Daoy (cell line): Measurements from ENCODE around the gene PPP1R13B. TPM values are rescaled to one million over a fixed set of nuclear protein-coding genes. Genes with fewer than 3 reads are reported as not detected.
A peak's percentile ranks its signal among the peaks of the same experiment; 100 is the strongest.

ENCODE experiments used
- DNase-seq: peaks from one replicate; pipeline ENCODE4 v3.0.0-alpha.2; 2015; ENCODE audit warnings: low read depth
- total RNA-seq: library from RNA; depleted of rRNA; stranded (reverse); fragments of >200 nt; shearing (Covaris generic); gene quantifications from 2 replicates; pipeline ENCODE4 v1.2.3, GENCODE V29; 2014

PPP1R13B gene
- total RNA-seq, 1 experiment from 2014 or later, result 7.1 TPM

DNA sequence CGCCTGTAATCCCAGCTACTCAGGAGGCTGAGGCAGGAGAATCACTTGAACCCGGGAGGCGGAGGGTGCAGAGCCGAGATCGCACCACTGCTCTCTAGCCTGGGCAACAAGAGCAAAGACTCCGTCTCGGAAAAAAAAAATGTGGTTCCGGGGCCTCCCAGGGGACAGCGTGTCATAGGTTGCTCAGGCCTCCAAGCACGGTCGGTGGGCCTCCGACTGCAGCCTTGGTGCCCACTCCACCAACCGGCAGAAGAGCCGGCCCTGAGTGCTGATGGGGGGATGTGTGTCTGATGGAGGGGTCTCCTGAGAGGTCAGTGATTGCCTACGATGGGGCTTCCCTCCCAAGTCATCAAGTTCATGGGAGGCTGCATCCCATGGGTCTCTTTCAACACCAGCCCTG is 115.9 kb downstream of the PPP1R13B start:
- DNase-seq, result no peak

DNA sequence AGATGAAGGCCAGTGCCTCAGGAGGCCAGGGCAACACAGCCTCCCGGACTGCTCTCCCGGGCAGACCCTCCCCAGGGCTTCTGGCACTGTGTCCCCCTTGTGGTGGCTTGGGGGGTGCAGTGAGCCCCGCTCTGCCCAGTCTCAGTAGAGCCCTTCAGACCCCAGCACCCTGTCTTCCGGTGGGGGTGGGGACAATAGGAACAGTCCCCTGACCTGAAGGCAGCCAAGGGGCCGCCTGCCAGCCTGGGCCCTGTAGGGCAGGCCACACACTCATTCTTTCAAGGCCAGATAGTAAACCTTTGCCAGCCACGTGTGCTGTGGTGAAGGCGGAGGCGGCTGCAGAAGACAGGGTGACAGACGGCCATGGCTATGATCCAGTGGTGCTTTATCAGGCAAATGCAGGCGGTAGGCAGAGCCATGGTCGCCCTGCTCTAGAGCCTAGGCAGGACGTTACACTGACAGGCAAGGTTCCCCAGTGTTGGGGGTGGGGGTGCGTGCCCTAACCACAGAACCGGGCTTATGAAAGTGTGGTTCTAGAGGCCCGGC is 116.8 kb downstream of the PPP1R13B start:
- DNase-seq, result no peak

DNA sequence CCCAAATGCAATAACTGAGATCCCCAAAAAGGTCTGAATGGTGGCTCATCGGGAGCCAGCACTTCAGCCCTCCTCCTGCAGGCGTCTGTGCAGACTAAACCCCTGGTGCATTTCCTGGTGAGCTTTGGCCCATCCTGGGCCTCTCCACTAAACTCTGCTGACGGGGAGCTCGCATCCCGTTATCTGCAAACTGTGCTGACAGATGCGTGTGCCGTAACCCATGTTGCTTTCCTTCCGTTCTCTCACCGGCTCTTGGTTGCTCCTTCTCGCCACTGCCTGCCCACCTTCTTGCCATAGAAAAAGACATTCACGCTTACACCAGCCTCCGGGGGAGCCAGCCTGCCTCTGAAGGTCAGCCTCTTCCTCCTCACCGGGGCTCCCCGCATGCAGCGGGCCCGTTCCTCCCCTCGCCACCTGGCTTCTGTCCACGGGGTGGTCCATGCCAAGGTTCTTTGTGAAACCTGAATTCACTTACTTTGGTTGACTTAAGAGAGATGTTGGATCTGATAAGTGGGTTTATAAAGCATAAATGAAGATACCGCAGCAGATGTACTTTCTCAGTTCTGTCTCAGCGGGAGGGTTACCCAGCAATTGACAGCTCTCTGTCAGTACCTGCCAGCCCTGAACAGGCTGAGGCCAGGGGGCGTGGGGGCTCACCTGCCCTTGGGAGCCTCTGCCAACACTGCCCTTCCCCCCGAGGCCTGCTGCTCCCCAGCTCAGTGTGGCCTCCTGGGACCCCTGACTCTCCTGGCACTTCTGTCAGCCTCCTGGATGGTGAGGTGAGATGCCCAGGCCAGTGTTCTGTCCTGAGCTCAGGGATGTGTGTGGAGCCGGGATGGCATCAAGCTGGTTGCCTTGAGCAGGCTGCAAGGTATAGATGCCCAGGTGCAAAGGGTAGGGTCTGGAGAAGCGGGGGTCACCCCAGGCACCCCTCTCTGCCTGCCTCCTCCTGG is 117.6 kb downstream of the PPP1R13B start:
- DNase-seq, result no peak

DNA sequence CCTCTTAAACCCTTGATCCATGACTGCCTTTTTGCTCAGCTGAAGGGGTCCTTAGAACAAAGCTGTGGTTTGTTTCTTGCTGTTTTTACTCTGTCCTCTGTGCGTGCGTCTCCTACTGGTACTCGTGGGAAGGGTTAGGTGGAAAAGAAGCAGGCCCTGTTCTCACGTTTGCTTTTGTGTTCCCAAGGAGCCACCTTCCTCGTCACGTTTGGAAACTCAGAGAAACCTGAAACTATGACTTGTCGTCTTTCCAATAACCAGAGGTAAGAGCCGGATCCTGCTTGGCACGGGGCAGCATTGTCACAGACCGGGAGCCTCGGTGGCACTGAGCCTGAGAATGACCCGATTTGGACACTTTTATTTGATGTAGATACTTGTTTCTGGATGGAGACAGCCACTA is 118.7 kb downstream of the PPP1R13B start:
- DNase-seq, result no peak

DNA sequence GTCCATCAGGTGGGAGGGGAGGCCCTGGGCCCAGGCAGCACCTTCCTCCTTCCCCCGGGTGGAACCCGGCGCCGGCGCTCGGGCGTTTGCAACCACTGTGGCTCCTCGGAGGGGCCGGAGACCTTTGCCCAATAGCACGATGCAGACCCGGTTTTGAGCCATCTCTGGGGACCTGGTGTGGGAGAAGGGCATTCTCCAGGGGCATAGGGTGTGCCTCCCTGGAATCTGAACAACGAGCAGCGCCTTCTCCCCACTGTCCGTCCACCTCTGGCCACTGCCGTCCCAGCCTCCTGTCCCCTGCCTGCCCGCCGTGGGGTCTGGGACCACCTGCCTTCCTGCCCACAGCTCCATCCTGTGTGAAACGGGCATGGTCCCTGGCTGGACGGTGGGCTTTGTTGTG is 119.2 kb downstream of the PPP1R13B start:
- no peak for DNase-seq

DNA sequence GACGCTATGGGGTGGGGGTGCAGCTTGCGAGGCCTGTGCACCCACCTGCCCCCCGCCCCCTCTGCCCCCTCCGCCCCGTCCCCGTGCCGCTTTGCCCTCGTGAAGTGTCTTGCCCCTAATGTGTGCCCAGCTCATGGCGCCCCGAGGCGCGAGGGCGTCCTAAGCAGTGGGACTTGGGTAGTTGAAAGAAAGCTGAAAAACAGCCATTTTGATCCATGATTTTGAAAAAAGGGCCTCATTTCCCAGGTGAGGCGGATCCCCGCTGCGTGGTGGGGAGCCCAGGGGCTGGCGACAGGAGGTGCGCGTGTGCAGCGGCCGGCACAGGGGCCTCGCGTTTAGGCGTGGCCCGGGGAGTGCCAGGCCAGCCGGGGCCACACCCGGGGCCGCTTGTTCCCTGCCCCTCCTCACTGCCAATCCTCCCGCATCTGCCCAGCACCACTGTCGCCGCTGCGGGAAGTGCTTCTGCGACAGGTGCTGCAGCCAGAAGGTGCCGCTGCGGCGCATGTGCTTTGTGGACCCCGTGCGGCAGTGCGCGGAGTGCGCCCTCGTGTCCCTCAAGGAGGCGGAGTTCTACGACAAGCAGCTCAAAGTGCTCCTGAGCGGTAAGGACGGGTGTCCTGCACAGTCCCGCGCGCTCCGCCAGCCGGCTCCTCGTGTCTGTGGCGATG is 119.9 kb downstream of the PPP1R13B start:
- no peak for DNase-seq

DNA sequence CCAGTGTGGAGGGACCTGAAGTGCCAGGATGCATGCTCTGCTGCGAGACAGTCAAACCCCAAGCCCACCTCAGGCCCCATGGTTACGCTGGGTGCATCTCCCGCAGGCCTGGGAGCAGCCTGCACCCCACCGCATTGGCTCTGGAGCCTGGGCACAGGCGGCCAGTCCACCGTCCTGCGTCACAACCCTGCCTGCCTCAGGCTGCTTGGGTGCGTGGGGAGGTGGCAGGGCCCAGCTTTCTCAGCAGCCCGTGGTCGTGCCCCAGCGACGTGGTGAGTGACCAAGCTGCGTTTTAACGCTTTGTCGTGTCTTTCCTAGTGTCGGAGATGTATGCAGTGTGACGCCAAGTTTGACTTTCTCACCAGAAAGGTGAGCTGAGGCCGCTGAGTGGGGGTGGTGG is 120.9 kb downstream of the PPP1R13B start:
- no peak for DNase-seq

DNA sequence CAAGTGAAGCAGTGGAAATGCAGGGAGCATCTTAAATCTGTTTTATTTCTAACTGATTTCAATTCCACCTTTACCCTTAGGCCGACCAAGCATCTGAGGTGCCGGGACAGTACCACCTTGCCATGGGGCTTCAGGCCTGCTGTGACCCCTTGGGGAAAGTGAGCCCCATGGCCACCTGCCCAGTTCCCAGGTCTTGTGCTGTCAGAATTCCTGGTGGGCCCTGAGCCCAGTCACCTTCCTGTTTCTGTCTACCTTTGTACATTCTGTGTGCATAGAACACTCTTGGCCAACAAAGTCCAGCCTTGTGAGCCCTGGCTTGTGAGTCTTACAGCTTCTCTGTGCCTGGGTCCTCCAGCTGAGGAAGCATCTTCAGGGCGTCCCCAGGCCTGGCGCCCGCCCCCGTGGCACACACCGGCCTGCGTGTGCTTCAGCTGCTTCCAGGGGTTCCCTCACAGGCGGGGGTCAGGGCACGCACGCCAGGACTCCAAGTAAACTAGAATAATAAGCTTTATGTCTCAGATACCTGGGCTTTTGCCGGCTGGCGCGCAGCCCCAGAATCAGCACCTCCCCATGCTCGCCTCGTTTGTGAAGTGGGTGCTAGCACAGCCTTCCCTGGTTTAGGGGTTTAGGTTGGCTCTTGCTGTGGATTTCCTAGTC is 121.5 kb downstream of the PPP1R13B start:
- no peak for DNase-seq

DNA sequence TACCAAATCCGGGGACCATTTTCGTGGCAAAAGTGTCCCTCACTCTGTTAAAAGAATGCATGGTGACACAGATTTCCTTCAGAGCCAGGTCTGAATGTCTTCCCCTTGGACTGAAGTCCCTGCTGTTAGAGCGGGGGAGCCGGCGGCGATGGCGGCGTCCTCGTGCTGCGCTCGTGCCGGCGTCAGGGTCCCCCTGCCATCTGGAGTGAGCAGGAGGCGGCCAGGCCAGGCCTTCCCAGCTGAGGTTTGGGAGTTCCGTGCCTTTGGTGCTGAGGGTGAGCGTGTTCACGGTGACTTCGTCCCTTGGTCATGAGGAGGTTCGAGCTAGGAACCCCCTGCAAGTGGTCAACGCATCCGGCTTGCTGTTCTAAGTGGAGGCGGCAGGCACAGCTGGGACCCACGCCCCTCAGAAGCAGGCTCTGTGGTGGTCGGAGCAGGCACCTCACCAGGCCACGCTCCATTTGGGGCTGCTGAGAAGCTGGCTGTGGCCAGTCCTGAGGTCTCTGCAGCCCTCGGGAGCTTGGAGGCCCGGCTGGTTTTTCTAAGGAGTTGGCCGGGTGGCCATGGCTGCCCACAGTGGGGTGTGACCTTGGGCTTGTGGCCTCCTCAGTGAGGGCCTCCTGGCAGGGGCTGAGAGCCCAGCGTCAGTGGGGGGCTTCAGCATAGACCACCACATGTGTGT is 122.2 kb downstream of the PPP1R13B start:
- DNase-seq, result no peak

DNA sequence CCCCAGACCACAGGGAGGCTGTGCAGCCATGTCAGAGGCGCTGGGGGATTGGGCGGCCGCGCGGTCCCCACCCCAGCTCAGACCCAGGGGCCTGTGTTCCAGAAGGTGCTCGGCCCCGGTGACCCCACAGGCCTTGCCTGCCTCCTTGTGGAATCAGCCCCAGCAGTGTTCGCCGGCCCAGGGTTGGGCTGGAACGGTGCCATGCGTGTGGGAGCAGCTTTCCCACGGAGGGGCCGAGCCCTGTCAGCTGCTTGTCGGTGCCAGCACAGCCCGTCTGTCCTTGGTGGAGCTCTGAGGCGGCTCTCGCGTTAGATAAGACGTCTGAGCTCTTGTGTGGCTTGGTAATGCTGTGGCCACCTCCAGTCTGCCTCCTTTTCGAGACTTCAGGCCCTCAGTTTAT is 123.3 kb downstream of the PPP1R13B start:
- peak; percentile 66 for DNase-seq

DNA sequence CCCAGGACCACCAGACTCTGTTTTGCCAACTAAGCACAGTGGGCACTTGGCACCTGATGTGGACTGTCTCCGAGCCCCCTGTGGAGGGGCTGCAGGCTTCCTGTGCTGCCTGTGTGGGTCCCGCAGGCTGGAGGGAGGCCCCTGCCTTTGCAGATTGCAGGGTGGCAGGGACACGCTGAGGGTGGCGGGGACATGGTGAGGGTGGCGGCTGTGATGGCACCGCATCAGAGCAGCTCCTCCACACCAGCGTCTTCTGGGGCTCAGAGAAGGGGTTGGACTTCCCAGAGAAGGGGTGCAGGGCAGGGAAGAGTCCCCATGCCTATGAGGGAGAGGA is 123.7 kb downstream of the PPP1R13B start:
- DNase-seq, result no peak

DNA sequence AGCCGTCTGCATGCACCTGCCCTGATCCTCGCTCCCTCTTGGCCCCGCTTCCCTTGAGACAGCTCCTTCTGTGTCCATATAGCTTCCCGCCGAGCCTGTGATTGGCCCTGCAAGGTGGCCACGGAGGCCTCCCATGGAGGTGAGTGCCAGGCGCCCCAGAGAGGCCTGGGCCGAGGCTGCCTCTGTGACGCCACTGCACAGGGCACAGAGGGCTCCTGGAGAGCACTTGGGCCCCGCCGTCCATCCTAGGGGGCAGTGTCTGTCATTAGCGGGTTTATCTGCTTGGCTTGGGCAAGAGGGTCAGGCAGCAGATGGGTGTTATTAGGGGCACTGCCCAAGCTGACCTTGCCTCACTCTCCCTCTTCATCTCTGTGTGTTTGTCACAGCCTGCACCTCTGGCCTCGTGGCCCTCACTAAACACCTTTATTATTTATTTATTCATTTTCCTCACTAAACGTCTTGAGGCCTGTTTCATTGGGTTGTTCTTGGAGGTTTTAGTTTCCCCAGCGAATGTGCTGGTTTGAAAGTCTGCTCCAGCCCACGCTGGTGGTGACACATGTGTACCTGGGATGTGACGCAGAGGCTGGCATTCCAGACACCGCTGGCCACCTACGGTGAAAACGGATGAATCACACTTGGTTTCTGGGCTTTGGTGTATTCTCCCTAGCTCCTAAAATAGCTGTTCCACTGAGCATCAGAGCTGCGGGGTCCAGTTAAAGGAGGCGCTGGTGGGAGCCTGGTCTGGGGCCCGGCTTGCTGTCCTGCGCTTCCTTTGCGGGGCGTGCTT is 125.8 kb downstream of the PPP1R13B start:
- DNase-seq, result peak; percentile 95

DNA sequence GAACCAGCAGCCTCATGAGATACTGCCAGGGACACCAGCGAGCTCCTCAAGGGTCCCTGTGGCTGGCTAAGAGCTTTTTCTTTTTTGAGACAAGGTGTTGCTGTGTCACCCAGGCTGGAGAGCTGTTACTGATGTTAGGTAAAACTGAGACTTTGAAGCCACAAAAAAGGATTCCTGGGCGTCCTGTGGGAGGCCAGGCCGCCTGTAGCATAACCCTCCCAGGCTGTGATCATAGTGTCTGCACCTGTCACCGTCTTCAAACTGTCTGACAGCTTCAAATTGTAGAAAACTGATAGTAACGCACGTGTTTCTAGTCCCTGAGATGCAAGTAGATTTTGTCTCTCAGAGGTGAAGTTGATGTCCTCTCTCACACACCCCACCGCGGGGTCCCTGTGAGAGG is 127.6 kb downstream of the PPP1R13B start:
- DNase-seq, result no peak

DNA sequence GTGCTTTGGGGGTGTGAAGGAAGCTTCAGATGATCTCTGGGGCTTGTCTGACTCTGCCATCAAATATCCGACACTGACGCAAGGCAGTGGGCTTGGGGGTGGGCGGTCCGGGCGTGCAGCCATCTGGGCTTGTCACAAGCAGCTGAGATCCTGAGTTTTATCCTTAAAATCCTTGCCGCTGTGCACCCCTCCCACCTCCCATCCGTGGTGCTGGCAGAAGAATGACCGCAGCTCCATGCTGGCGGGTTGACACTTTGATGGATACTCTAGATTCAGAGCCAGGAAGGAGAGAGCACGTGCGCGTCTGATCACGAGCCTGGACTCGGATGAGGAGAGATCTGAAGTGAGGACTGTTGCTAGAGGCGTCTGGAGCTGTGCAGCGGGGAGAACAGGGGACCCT is 128.8 kb downstream of the PPP1R13B start:
- DNase-seq, result no peak

DNA sequence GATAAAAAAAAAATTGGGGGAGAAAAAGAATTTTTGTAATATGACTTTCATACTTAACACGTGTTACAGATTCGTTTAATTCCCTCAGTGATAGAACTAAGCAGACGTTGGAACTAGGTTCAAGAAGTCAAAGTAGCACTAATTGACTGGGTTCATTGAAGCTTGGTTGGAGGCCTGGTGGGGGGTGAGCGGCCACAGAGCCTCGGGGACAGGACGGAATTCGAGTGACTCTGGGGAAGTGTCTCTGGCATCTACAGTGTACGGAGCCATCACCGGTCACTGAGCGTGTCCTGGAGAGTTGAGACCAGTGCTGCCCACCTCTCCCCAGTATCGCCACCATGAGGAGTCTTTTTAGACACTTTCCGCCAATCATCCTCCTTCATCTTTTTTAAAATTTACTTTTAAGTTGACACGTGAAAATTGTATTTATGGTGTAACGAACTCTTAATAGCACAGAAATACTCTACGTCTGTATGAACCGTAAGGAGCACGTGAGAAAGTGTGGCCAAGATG is 130.4 kb downstream of the PPP1R13B start:
- no peak for DNase-seq

DNA sequence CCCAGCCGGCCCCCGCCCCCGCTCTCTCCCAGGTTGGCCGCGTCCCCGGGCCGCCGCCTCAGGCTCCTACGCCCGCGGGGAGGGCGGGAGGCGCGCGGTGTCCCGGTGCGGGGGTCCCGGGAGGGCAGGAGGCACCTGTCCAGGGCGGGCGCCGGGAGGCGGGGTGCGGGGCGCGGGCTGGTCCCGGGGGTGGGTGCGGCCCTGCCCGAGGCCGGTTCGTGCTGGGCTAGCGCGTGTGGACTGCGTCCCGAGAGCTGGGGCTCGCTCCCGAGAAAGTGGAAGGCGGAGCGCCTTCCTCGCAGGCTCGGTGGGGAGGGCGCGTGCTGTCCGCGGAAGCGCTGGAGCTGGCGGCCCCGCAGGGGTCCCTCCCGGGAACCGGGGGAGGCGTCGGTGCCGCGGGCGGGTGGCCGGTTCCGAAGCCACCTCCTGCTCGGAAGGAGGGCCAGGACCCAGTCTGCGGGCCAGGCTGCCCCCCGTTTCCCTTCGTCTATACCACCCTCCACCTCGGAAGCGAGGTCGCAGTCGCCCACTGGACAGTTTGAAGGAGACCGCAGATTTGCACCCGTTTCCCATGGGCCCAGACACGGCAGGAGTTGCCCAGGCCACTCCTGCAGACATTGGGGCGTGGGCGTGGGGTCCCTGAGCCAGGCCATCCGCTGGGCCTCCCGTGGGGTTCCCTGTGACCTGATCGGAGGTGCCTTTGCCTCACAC is 131.1 kb downstream of the PPP1R13B start:
- peak; percentile 39 for DNase-seq

DNA sequence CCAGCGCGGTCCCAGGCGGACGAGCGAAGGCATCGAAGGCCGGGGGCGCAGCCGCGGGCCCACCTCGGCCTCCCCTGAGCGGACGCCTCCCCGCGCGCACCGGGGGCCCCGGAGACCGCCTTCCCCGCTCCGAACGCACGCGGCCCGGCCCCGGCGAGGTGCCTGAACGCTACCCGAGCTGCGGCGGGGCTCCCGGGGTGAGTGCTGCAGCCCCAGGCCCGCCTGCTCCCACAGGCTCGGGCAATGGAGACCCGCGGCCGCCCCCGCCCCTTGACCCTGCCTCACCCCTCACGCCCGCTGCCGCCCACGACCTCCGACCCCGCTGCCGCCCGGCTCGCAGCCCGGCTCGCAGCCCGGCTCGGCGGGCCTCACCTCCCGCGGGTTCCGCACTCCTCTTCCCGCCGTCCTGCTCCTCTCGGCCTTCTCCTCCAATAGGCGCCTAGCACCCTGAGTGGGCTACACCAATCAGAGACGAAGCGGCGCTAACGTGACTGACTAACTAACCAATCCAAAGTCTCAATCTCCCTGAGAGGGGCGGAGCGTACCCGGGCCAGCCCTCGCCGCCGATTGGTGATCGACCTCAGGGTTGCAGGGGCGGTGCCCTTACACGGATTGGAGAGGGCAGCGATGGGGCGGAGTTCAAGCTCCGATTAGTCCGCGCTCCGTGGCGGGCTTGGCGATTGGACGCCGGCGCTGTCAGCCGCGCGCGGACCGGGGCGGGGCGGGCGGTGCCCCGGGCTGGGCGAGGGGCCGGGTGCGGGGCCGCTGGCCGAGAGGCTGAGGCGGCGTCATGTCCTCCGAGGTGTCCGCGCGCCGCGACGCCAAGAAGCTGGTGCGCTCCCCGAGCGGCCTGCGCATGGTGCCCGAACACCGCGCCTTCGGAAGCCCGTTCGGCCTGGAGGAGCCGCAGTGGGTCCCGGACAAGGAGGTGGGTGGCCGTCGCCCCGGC is 132.0 kb downstream of the PPP1R13B start, which contains the start of the genes XRCC3 and ZFYVE21:
Gene XRCC3, minus strand, starts transcription at position 400 of the 949 bp plus-strand sequence. CDS start 4,364 bp downstream, outside the sequence.
Gene ZFYVE21, plus strand, starts transcription at position 759 of the 949 bp plus-strand sequence. Its CDS starts 32 bp downstream, at position 791.
- DNase-seq, result peak; percentile 100

DNA sequence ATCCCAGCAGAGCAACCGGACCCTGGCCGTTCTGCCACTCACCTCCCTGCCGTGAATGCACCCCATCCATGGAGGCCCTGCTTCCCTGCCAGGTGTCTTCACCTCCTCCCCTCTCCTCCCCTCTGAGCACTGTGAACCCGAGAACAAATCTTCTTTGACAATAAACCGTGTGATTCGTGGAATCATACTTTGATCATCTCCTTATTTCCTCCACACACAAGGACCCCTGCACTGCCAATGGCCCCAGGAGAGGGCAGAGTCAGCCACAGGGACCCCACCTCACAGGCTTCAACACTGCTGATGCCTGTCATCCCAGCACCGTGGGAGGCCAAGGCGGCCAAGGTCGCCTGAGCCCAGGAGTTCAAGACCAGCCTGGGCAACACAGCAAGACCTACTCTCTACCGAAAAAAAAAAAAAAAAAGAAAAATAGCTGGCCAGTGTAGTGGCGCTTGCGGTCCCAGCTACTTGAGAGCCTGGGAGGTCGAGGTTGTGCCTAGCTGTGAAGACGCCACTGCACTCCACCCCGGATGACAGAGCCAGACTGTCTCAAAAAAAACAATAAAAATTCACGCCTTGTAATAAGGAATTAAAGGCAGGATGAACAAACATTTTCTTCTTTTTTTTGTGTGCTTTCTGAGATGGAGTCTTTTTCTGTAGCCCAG is 133.2 kb downstream of the PPP1R13B start:
- DNase-seq, result no peak
